AG09309 (cell line): ENCODE results near the gene TSSK2.
"Not testable (repeated sequence)": the region's sequence is repeated elsewhere in the genome, so short reads cannot be mapped to it uniquely, and the experiment has no call there.

ENCODE experiments used
- DNase-seq: peaks from one replicate; pipeline ENCODE4 v3.0.0-alpha.2; 2010; ENCODE audit warnings: low read depth
- H3K4me3 ChIP-seq: 2 replicates; pipeline ENCODE4 v1.5.1; 2011; ENCODE audit warnings: mild to moderate bottlenecking, low read depth, low read length, moderate library complexity; ENCODE audit not compliant: control insufficient read depth
- CTCF ChIP-seq: IDR thresholded peaks from 2 replicates; pipeline ENCODE4 v1.5.1; 2011; ENCODE audit warnings: mild to moderate bottlenecking, low read depth, low read length, inconsistent platforms; ENCODE audit not compliant: insufficient read depth, control insufficient read depth; ENCODE audit errors: missing control alignments

The TSSK2 gene

GRCh38 chr22:19152942-19153883 lies 22.1 kb downstream of the TSSK2 start:
- DNase-seq: no peak
- TF ChIP-seq CTCF: no peak

GRCh38 chr22:19156109-19156508 lies 25.0 kb downstream of the TSSK2 start:
- DNase-seq, H3K4me3 ChIP-seq: not testable (repeated sequence)

More at GRCh38 chr22:19152942-19153883, 22.1 kb downstream of the TSSK2 start:
- no peak overlapping the region for H3K4me3 ChIP-seq

- not testable (repeated sequence) for H3K4me3 ChIP-seq, DNase-seq
These were observed 27.5 kb downstream of the TSSK2 start for GRCh38 chr22:19158649-19159048.

- H3K4me3 ChIP-seq: no peak overlapping the region
- no peak for DNase-seq
- TF ChIP-seq CTCF: no peak
These were observed 33.3 kb downstream of the TSSK2 start for GRCh38 chr22:19164425-19164824.

- DNase-seq: no peak
- H3K4me3 ChIP-seq: no peak overlapping the region
- TF ChIP-seq CTCF: no peak
These were observed 35.3 kb downstream of the TSSK2 start for GRCh38 chr22:19166421-19166820.

- DNase-seq: no peak
- TF ChIP-seq CTCF: no peak
These were observed 36.2 kb downstream of the TSSK2 start for GRCh38 chr22:19167106-19167869.

GRCh38 chr22:19168088-19168890 lies 37.2 kb downstream of the TSSK2 start:
- TF ChIP-seq CTCF: peak; percentile 7
- DNase-seq: no peak
- H3K4me3 ChIP-seq: no peak overlapping the region

More at GRCh38 chr22:19167106-19167869, 36.2 kb downstream of the TSSK2 start:
- no peak overlapping the region for H3K4me3 ChIP-seq
